ENCODE results near the gene RNF145.
"Not testable (repeated sequence)": the region's sequence is repeated elsewhere in the genome, so short reads cannot be mapped to it uniquely, and the experiment has no call there.

Gene RNF145

DNA sequence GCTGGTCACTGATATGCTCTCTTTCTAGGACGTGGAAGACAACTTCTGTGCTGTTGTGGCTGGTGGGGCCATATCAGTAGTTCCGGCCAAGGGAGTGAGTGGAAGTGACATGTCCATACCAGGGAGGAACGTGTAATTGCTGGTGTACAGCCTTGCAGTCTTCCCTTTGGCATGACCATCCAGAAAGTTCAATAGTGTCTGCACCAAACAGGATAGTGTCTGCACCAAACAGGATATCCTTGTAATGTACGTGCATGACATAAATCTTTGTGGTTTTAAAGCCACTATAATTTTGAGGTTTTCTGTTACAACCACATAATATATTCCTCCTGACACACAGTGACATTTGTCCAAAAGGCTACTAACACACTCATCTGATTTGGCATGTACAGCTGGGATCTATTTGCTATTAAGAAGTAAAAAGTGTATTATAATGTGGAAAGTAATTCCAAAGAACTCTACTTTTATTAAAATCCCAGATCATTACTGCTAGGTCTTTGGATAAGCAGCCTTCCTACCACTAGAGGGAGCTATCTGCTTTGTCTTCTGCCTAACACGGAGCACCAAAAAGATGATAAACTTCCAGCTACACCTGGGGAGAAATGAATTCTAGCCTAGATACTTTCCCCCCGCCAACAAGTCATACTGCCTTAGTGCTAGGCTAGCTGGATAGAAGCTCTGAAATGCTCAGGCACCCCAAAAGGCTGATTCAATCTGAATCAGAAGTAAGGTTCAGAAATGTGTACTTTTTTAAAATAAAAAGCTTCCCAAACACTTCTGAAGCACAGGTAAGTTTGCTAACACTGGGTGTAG is 52.7 kb downstream of the RNF145 start:
- peak; percentile 81 for DNase-seq

DNA sequence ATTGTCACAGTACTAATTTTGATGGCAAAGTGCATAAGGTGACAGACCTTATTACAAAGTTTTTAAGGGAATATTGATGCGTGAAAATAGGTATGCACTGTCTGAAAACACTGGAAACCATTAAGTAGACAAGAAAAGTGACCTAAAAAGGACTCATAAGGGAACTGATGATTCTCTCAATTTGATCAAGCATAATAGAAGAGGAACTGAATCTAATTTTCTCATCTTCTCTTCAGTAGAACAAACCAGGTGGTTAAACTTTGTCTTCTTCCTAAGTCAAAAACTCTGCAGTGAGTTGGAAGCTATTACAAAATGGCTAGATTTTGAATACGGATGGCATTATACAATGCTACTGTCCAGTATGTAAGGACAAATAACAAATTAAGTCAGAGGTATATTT is 53.4 kb downstream of the RNF145 start:
- no peak for DNase-seq

DNA sequence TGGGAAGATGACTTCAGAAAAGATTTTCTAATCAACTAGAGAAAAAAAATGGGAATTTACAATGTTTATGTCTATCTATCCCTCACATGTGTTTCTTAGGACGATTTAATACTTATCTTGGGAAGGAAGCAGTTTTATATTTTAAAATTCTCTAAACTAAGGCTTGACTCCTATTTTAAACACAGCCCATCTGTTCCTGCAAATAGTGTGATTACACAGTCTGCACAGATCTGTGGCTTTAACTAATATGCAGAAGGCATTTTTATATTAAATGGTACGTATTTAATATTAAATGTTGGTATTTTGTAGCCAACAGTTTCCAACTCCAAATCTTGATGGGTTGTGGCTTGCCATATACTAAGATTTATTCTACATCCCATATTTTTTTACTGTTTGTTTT is 56.5 kb downstream of the RNF145 start:
- DNase-seq, result no peak

DNA sequence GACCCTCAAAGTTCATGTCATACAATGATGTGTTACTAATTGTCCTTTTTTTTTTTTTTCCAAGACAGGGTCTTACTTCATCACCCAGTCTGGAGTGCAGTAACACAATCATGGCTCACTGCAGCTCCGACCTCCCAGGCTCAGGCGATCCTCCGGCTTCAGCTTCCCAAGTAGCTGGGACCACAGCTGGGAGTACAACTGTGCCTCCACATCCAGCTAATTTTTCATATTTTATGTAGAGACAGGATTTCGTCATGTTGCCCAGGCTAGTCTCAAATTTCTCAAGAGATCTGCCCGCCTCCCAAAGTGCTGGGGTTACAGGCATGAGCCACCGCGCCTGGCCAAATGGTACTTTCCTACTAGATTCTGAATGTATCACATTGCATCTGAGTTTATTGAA is 60.3 kb downstream of the RNF145 start:
- DNase-seq, result no peak

DNA sequence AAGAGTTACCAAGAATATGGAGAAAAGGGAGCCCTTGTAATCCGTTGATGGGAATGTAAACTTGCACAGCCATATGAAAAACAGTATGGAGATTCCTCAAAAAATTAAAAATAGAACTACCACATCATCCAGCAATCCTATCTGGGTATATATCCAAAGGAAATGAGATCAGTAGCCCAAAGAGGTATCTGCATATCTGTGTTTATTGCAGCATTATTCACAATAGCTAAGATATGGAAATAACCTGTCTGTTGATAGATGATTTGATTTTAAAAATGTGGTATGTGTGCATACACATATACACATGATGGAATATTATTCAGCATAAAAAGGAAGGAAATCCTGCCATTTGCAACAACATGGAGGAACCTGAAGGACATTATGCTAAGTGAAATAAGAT is 61.4 kb downstream of the RNF145 start:
- no peak for DNase-seq

DNA sequence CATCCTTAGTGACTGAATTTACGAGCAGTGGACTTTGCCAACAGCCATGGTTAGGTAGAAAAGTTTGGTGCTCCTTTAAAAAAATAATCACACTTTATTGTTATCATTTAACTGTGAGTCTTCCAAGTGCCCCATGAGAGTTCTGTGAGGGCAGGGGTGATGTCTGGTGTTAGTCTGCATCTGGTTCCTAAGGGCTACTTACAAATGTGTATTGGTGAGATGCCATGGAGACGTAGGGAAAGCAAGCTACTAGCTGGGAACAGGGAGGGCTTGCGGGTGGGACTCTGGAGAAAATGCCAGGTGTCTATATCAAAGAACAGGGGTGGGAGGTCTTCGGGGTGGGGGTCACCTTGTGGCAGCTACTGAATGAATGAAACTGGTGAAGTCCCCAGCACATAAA is 62.5 kb downstream of the RNF145 start:
- DNase-seq, result no peak

DNA sequence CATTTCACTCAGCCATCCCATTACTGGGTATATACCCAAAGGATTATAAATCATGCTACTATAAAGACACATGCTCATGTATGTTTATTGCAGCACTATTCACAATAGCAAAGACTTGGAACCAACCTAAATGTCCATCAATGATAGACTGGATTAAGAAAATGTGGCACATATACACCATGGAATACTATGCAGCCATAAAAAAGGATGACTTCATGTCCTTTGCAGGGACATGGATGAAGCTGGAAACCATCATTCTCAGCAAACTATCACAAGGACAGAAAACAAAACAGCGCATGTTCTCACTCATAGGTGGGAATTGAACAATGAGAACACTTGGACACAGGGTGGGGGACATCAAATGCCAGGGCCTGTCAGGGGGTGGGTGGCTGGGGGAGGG is 64.2 kb downstream of the RNF145 start:
- DNase-seq, result not testable (repeated sequence)

DNA sequence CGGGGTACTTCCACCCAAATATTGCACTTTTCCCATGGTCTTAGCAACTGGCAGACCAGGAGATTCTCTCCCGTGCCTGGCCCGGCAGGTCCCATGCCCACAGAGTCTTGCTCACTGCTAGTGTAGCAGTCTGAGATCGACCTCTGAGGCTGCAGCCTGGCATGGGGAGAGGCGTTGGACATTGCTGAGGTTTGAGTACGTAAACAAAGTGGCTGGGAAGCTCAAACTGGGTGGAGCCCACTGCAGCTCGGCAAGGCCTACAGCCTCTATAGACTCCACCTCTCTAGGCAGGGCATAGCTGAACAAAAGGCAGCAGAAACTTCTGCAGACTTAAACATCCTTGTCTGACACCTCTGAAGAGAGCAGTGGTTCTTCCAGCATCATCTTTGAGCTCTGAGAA is 69.6 kb downstream of the RNF145 start:
- no peak for DNase-seq

DNA sequence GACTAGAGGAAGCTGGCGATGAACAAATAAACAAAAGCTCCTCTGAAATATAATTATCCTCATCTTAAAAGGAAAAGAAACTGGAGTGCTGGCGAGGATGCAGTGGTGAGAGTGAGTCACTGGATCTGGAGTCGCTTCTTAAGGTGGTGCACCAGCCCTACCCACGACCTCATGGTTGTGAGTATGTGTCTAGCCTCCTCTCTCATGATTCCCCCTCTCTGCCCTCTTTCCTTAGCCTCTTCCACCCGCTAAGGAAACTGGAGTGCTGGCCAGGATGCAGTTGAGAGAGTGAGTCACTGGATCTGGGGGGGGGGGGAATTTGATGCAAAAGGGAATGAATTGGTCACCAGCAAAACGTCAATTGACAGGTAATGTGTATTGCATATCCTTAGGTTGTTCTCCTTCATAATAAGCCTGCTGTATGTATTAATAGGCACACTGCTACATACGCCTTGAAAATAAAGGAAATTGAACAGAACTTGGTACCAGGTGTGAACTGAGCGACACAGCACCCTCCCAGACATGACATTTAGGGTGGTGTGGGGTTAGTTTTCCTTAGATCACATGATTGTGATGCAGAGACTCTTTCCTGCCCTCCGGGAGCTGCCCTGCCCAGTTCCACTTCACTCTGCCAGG is 73.3 kb downstream of the RNF145 start:
- DNase-seq, result no peak

DNA sequence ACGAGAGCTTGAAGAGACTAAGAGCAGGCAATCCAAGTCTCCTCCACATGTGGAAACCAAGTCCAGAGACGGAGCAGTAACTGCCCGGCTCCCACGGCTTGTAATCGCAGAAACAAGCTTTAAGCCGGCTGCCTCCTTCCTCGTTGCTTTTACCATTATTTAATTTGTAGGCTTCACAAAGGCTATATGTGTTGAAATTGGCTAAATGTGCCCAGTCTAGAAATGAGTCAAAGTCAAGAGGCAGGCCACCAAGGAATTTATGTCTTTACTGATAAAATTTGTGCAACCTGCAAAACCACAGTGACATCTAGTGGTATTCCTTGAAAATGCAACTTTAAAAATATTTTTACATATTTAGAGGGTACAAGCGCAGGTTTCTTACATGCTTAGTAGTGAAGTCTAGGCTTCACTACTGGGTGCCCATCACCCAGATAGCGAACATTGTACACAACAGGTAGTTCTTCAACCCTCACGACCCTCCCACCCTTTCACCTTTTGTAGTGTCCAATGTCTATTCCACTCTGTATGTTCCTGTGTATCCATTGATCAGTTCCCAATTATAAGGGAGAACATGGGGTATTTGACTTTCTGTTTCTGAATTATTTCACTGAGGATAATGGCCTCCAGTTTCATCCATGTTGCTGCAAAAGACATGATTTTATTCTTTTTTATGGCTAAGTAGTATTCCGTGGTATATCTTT is 76.2 kb downstream of the RNF145 start:
- DNase-seq, result peak; percentile 77

DNA sequence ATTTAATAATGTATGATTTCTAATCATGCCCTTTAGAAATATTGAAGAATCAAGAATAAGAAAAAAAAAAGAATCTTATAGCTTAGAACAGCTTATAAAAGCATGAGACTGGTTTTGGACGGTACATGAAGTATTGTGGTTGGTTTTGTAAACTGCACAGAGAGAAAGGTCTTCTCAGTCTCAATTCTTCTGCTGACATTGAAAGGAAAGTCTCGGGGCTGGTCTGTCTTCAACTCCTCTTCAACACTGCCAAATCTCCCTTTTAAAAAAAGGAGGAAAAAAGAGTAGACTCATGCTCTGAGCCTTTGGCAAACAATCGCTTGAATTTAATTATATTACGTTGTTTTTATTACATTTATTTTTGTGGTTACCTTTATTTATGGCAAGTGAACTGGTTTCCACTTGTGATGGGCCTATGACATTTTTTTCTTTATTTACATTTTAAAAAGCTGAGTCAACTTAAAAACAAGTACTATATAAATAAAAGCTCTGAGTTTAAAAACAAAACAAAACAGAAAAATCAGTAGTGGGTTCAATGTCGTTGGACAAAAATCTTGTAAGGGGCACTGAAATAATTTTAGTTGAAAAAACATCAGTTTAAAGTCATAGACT is 76.8 kb downstream of the RNF145 start:
- DNase-seq, result no peak

DNA sequence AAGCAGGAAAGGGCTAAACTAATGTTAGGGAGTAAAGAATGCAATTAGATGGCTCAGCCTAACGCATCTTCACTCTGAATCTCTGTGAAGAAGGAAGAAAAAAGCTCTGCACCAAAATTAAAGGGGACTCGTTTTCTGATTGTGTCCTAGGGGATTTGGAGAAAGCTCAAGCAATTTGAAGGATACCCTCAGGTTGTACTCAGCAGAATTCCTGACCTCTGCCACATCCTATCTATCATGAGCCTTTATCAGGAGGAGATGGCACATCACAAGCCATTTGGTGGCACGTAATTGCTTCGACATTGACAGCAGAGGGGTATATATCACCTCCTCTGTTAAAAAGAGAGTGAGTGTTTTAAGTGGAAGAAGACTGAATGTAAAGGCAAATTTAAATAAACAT is 77.4 kb downstream of the RNF145 start:
- DNase-seq, result no peak

DNA sequence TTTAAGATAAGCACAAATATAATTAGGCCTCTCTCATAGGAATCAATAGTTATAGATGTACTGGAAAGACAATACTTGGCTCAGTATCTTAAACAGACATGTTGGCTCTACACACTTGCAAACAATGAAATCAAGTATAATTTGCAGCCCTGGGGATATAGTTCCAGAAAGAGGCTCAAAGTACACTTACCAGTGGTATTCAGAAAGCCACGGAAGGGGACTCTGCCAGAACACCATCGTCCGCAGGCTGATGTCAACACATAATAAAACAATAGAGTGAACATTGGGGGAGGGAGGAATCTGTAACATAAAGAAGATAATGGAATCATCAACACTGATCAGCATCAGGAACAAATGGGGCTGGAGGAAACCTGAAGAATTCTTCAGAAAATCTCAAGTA is 78.5 kb downstream of the RNF145 start:
- no peak for DNase-seq

DNA sequence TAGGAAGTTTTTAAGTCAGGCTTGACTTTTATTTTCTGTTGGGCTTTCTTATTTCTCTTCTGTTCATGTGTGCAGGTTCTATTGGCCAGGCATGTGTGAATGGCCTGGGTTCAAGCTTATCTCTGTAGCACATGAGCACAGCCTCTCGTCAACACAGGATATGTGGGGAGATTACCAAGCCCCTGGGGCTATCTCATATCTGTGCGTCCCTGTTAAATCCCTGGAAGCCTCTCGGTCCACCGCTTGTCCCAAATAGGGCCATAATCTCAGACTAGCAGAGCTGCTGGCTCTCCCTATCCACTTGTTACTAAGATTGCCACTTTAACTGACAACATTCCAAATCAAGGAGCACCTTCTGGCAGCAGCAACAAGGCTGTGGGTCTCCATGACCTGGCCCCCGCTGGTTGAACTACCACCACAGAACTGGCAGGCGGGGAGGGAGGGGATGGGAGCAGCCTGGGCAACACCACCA is 81.2 kb downstream of the RNF145 start:
- peak; percentile 81 for DNase-seq

DNA sequence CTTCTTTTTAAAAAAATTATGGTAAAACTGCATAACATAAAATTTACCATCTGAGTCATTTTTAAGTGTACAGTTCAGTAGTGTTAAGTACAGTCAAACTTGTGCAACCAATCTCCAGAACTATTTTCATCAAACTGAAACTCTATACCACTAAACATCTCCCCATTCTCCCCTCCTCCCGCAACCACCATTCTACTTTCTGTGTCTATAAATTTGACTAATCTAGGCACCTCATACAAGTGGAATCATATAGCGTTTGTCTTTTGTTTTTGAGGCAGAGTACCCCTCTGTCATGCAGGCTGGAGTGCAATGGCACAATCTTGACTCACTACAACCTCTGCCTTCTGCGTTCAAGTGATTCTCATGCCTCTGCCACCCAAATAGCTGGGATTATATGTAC is 85.7 kb downstream of the RNF145 start:
- DNase-seq, result no peak

DNA sequence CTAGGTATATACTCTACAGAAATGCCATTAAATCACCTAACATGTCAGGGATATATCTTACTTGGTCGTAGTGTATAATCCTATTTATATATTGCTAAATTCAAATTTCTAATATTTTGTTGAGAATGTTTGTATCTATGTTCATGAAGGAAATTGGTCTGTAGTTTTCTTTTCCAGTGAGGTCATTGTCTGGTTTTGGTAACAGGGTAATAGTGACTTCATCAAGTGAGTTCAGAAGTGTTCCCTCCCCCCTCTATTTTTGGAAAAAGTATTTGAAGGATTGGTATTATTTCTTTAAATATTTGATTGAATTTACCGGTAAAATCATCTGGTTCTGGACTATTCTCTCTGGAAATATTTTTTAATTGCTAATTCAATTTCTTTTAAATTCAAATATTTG is 86.2 kb downstream of the RNF145 start:
- no peak for DNase-seq

DNA sequence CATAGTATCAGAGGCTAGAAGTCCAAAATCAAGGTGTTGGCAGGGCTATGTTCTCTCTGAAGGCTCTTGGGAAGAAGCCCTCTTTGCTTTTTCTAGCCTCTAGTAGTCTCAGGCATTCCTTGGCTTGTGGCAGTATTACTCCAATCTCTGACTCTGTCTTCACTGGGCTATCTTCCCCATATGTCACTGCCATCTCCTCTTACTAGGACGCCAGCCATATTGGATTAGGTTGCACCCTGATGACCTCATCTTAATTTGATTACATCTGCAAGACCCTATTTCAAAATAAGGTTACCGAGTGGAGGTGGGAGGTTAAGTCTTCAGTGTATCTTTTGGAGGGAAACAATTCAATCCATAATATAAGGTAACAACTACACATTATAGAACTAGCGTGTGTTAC is 88.3 kb downstream of the RNF145 start:
- DNase-seq, result no peak

DNA sequence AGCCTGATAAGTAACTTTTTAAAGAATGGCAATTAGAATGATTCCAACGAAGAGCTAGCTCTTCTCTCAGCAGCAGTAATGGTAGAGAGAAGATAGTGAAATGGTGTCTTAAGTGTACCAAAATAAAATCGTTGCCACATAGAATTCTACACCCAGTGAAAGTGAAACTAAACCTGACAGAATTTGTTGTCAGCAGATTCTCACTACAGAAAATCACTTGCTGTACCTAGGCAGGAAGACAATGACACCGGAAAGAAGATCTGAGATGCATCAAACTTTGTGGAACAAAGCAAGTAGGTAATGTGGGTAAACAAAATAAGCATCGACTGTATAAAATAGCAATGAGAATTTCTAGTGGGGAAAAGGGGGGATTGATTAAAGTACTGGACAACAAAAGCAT is 88.9 kb downstream of the RNF145 start:
- no peak for DNase-seq

DNA sequence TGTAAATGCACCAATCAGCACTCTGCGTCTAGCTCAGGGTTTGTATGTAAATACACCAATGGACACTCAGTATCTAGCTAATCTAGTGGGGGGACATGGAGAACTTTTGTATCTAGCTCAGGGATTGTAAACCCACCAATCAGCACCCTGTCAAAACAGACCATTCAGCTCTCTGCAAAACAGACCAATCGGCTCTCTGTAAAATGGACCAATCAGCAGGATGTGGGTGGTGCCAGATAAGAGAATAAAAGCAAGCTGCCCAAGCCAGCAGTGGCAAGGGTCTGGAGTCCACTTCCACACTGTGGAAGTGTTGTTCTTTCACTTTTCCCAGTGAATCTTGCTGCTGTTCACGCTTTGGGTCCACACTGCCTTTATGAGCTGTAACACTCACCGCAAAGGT is 89.5 kb downstream of the RNF145 start:
- not testable (repeated sequence) for DNase-seq

DNA sequence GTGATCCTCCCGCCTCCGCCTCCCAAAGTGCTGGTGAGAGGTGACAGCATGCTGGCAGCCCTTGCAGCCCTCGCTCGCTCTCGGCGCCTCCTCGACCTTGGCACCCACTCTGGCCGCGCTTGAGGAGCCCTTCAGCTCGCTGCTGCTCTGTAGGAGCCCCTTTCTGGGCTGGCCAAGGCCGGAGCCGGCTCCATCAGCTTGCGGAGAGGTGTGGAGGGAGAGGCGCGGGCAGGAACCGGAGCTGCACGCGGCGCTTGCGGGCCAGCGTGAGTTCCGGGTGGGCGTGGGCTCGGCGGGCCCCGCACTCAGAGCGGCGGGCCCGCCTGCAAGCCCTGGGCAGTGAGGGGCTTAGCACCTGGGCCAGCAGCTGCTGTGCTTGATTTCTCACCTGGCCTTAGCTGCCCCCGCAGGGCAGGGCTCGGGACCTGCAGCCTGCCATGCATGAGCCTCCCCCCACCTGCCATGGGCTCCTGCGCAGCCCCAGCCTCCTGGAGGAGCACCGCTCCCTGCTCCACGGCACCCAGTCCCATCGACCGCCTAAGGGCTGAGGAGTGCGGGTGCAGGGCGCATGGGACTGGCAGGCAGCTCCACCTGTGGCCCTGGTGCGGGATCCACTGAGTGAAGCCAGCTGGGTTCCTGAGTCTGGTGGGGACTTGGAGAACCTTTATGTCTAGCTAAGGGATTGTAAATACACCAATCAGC is 90.2 kb downstream of the RNF145 start:
- not testable (repeated sequence) for DNase-seq

DNA sequence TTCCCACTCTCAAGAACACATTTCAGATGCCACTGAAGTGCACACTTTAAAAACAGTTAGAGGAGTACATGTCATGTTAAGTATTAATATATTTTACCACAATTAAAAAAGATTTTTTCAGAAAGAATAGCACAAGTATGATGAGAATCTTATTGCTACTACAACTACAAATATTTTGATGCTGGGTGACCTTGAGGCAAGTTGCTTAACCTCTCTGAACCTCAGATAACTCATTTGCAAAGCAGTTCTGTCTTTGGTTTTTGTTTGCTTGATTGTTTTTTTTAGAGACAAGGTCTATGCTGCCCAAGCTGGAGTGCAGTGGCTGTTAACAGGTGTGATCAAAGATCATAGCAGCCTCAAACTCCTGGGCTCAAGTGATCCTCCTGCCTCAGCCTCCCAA is 95.9 kb downstream of the RNF145 start:
- DNase-seq, result no peak

DNA sequence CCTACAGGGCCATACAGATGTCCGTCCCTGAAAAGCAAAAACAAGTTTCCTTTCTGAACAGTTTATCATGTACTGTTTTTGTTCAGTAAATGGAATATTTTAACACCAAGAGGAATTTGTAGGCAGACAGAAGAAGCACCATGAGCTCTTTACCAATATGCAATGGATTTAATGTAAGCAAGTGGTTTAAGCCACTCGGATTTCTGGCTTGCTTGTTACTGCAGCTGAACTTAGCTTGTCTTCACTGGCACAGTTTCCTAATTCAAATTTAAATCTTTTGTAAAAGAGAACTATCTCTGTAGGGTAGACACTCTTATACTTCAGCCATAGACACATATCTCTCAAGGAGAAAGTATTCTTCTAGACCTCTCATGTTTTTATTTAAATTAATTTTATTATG is 96.9 kb downstream of the RNF145 start:
- no peak for DNase-seq

Measured in hematopoietic multipotent progenitor cell treated with erythropoietin and hydrocortisone succinate and interleukin-3 and kit ligand, for 4 days (in vitro differentiated cells).